Cardiac muscle cell (in vitro differentiated cells and primary cell): Measurements from ENCODE around the gene LSM11. TPM values are rescaled to one million over a fixed set of nuclear protein-coding genes. Genes with fewer than 3 reads are reported as not detected.

Experiments
- DNase-seq, 2 donors: peaks; one replicate each; pipeline versions ENCODE4 v3.0.0 to v3.0.0-alpha.2; 2010 to 2017; ENCODE audit warnings: low read depth in 1 of 2, low spot score in 1 of 2
- H3K27ac ChIP-seq: fragments of 200-600 bp; sonication (generic); 2 replicates; pipeline ENCODE4 v1.5.1; 2016
- H3K27me3 ChIP-seq: fragments of 200-600 bp; sonication (generic); 2 replicates; pipeline ENCODE4 v1.6.0; 2016; ENCODE audit warnings: control low read depth
- H3K36me3 ChIP-seq: fragments of 200-600 bp; sonication (generic); 2 replicates; pipeline ENCODE4 v1.5.1; 2016; ENCODE audit warnings: control low read depth
- H3K4me1 ChIP-seq: fragments of 200-600 bp; sonication (generic); 2 replicates; pipeline ENCODE4 v1.8.1; 2017; ENCODE audit warnings: low read depth, mild to moderate bottlenecking, mixed run types
- H3K4me3 ChIP-seq: fragments of 200-600 bp; sonication (generic); 2 replicates; pipeline ENCODE4 v1.5.1; 2016; ENCODE audit warnings: mild to moderate bottlenecking
- H3K9me3 ChIP-seq: fragments of 200-600 bp; sonication (generic); 2 replicates; pipeline ENCODE4 v1.5.1; 2017; ENCODE audit warnings: low read depth, mild to moderate bottlenecking, control low read depth
- polyA plus RNA-seq: library from polyadenylated mRNA; unstranded; fragments of >200 nt; fragmentation: Nextera tagmentation; extraction: Ambion mirVana; gene quantifications from 2 replicates; pipeline ENCODE4 v1.2.1, GENCODE V29; 2016
- total RNA-seq: library from RNA; depleted of rRNA; stranded (reverse); fragments of >200 nt; gene quantifications from 2 replicates; pipeline ENCODE4 v1.2.3, GENCODE V29; 2016
- TF ChIP-seq, protein P1 (sequence below): IDR thresholded peaks from 2 replicates; pipeline ENCODE4 v1.5.1; 2012; ENCODE audit warnings: low read depth, mild to moderate bottlenecking, low read length

Gene LSM11
- total and polyA plus RNA-seq, 2 experiments from 2014 or later: 1.6 to 5.5 TPM

DNA sequence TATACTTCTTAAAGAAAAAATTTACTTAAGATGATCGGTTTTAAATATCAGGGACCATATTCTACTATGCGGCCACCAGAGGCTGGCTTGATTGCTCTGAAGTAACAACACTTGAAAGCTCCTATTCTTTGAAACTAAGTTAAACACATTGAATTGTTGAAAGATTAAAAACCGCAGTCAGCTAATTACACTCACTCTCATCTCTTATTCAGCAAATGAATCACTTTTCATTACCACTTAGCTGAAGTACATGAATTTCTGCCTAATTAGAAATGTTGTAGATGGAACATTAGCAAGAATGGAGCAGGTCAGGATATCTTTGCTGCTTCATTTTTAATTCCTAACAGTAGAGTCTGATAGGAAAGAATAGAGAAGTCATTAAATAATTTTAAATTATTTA is 42.3 kb downstream of the LSM11 start:
- Histone ChIP-seq H3K27me3 (no peaks in the 10 kb centered on the region), H3K4me1 (peaks cover 7% of the 10 kb centered on the region), H3K4me3 (no peak overlapping the region), H3K36me3 (peaks cover 19% of the 10 kb centered on the region), H3K27ac (no peak overlapping the region), H3K9me3 (no peaks in the 10 kb centered on the region)
- DNase-seq: no peak
- TF ChIP-seq, protein P1, sequence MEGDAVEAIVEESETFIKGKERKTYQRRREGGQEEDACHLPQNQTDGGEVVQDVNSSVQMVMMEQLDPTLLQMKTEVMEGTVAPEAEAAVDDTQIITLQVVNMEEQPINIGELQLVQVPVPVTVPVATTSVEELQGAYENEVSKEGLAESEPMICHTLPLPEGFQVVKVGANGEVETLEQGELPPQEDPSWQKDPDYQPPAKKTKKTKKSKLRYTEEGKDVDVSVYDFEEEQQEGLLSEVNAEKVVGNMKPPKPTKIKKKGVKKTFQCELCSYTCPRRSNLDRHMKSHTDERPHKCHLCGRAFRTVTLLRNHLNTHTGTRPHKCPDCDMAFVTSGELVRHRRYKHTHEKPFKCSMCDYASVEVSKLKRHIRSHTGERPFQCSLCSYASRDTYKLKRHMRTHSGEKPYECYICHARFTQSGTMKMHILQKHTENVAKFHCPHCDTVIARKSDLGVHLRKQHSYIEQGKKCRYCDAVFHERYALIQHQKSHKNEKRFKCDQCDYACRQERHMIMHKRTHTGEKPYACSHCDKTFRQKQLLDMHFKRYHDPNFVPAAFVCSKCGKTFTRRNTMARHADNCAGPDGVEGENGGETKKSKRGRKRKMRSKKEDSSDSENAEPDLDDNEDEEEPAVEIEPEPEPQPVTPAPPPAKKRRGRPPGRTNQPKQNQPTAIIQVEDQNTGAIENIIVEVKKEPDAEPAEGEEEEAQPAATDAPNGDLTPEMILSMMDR: no peak

DNA sequence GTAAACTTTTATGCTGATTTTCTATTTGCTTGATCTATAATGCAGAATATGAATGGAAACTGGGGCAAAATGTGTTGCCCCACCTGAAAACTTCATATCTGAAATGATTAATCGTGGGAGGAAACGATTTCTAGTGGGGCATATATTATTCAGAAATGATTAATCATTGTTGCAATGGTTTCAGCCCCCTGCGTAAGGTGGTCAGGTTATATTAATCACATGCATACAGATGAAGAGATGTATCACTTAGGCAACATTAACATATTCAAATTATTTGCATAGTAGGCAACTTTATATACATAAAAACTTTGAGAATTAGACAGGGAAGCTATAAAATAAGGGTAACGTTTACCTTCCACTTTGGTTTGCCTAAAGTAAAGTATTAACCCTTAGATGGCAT is 49.8 kb downstream of the LSM11 start:
- TF ChIP-seq, protein P1: no peak
- H3K27ac ChIP-seq: no peak overlapping the region
- no peaks in the 10 kb centered on the region for H3K9me3 ChIP-seq
- DNase-seq: no peak
- H3K27me3 ChIP-seq: no peaks in the 10 kb centered on the region
- no peak overlapping the region for H3K4me3 ChIP-seq
- no peaks in the 10 kb centered on the region for H3K4me1 ChIP-seq
- peaks cover 24% of the 10 kb centered on the region for H3K36me3 ChIP-seq

DNA sequence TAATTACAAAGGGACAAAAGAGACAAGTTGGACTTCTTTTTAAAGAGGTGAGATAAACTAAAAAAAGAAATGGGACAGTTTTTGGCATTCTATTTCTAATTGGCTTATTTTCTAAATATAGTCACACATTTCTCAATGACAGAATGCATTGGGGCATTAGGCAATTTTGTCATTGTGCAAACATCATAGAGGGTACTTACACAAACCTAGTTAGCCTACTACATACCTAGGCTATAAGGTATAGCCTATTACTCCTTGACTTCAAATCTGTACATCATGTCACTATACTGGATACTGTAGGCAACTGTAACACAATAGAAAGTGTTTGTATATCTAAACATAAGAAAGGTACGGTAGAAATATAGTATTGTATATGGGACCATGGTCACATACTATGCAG is 56.1 kb downstream of the LSM11 start:
- Histone ChIP-seq H3K9me3 (no peaks in the 10 kb centered on the region), H3K4me3 (no peak overlapping the region), H3K27ac (no peak overlapping the region), H3K36me3 (peaks cover 18% of the 10 kb centered on the region), H3K4me1 (no peaks in the 10 kb centered on the region), H3K27me3 (no peaks in the 10 kb centered on the region)
- no peak for DNase-seq
- TF ChIP-seq, protein P1: no peak

DNA sequence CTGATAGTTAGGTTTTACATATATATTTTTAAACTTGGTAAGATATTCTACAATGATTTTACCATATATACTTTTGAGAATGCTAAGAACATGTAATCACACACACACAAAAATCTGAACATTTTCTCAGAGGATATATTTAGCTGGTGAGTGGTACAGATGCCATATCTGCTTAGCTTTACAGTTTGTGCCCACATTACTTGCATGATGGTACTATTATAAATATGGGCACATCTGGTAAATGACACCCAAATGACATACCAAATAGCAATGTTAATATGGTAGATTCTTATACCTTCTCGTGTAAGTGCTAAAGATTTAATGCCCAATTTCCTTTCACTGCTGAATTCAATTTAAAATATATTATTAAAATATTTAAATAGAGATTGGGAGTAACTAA is 56.6 kb downstream of the LSM11 start:
- no peak for DNase-seq
- Histone ChIP-seq H3K4me3 (no peak overlapping the region), H3K4me1 (no peaks in the 10 kb centered on the region), H3K36me3 (peaks cover 22% of the 10 kb centered on the region), H3K27ac (no peak overlapping the region), H3K9me3 (no peaks in the 10 kb centered on the region), H3K27me3 (no peaks in the 10 kb centered on the region)
- TF ChIP-seq, protein P1: no peak

DNA sequence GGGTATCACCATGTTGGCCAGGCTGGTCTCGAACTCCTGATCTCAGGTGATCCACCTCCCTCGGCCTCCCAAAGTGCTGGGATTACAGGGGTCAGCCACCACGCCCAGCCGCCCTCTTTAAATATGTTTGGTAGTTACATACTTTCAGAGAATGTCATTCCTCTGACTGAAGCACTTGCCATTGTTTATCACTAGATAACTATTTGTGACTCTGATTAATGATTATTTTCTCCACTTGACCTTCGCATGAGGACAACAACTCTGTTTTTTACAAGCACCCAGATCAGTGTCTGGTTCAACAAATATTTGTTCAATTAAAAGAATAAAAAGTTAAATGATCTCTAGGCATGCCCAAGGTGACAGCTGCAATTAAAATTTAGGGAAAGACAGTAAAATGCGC is 59.2 kb downstream of the LSM11 start:
- DNase-seq: no peak
- Histone ChIP-seq H3K4me3 (no peak overlapping the region), H3K4me1 (no peaks in the 10 kb centered on the region), H3K9me3 (no peaks in the 10 kb centered on the region), H3K27me3 (no peaks in the 10 kb centered on the region), H3K36me3 (peaks cover 32% of the 10 kb centered on the region), H3K27ac (no peak overlapping the region)
- TF ChIP-seq, protein P1: no peak

DNA sequence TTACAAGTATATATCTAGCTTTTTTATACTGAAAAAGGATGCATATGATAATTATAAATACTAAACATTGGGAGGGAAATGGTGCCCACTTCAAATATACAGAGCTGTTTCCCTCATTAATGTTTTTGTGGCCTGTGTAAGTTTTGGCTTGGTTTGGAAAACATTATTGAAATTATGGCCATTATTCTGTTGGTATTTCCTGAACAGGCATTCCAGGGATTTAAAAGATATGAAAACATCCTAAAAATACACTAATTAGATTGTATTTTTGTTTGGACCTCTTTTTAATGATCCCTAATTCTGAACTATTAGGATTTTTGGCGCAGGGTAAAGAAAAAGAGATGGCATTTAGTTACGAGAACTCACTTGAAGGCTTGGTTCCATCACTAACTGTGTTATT is 64.5 kb downstream of the LSM11 start:
- H3K9me3 ChIP-seq: no peaks in the 10 kb centered on the region
- H3K27ac ChIP-seq: no peak overlapping the region
- H3K27me3 ChIP-seq: no peaks in the 10 kb centered on the region
- H3K4me1 ChIP-seq: no peaks in the 10 kb centered on the region
- no peak for DNase-seq
- TF ChIP-seq, protein P1: no peak
- peaks cover 59% of the 10 kb centered on the region for H3K36me3 ChIP-seq
- H3K4me3 ChIP-seq: no peak overlapping the region
